DMS114 treated with DMSO at 0.1 percent for 48 hours (cell line): ENCODE results near the gene TEX54.
"Not testable (repeated sequence)": the region's sequence is repeated elsewhere in the genome, so short reads cannot be mapped to it uniquely, and the experiment has no call there.

ENCODE experiments used
- DNase-seq: peaks from one replicate; lab custom pipeline; 2025; ENCODE audit not compliant: unreplicated experiment; lab: John Stamatoyannopoulos, UW

TEX54 gene

DNA sequence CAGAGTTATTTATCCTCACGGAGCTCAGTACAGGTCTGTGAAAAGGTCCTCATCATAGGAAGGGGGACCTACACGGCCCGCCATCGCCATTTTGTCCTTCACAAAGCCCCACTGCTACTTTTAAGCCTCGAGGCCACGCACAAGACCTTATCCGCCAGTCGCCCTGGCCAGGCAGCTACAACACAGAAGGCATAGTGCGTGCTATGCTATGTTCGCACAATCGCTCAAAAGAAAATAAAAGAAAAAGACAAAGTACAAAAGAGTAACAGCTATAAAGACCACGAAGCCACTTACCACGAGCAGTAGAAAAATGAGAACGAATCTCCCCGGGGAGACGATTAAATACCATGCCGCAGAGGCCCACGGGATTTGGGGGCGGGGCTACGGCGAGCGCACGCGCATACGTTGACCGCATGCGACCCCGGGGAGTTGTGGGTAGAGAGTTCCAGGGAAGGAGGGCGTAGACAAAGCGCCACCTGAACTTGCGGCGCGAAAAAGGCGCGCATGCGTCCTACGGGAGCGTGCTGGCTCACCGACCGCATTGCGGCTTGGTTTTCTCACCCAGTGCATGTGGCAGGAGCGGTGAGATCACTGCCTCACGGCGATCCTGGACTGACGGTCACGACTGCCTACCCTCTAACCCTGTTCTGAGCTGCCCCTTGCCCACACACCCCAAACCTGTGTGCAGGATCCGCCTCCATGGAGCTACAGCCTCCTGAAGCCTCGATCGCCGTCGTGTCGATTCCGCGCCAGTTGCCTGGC lies 23.1 kb upstream of the TEX54 start:
- peak; percentile 95 for DNase-seq

DNA sequence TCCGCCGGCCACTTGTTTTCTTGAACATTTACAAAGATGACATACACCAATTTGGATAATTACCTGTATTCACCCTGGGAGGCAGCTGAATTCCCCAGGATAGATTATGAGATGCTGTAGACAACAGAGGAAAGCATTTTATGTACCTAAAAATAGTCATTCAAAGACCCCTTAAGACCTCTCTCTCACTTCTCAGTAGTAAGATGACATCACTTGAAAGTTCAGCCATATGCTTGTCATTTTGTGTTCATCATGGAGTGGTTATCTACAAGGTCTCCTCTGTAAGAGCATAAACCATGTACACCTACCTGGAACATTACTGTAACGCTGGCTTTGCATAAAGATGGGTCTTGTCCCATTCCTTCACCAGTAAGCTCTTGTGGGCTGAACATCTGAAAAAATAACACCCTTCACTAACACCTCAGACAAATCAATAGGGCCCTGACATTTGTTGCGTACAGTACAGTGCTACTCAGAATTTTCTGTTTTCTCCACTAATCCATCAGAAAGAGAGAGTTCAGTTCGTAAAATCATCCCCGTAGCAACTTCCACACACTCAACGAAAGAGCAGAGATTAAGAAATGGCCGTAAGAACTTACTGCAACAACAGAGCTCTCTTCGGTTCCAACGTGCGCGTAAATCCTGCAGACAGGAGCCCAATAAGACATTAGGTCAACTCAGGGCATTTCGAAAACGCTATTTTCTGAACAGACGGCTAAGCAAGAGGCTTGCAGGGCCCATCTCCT lies 22.4 kb upstream of the TEX54 start:
- no peak for DNase-seq

GRCh38 chr11:62854013-62854824 lies 21.6 kb upstream of the TEX54 start:
- no peak for DNase-seq

GRCh38 chr11:62853279-62853965 lies 20.8 kb upstream of the TEX54 start:
- DNase-seq, result no peak

- no peak for DNase-seq
Observed at GRCh38 chr11:62852523-62853188, 20.0 kb upstream of the TEX54 start.

DNA sequence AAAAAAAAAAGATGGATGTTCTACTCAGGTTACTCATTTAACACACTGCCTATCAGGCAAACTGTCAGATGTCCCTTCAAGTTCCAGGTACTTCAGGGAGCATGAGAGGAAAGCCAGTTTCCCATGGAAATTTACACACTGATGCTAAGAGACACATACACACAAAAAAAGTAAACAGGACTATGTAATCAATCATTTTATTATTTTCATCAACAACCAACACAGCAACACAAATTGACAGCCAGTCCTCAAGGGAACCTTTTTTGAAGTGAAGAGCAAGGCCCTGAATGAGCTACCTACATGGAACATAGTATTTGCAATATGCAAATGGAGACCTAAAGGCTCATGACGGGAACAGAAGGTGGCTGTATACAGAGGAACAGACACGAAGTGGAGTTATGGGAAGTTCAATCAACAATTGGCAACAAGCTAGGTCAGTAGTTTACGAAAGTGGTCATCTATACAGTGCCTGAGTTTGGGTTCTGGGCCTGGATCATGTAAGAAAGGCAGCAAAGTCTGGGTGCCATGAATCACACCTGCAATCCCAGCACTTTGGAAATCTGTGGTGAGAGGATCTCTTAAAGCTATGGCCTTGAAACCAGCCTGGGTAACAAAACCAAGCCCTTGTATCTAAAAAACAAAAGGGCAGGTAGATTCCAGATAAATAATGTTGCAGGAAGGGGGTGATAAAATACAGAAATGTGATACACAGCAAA lies 19.3 kb upstream of the TEX54 start:
- DNase-seq, result no peak

GRCh38 chr11:62850911-62851806 lies 18.5 kb upstream of the TEX54 start:
- peak; percentile 36 for DNase-seq

DNA sequence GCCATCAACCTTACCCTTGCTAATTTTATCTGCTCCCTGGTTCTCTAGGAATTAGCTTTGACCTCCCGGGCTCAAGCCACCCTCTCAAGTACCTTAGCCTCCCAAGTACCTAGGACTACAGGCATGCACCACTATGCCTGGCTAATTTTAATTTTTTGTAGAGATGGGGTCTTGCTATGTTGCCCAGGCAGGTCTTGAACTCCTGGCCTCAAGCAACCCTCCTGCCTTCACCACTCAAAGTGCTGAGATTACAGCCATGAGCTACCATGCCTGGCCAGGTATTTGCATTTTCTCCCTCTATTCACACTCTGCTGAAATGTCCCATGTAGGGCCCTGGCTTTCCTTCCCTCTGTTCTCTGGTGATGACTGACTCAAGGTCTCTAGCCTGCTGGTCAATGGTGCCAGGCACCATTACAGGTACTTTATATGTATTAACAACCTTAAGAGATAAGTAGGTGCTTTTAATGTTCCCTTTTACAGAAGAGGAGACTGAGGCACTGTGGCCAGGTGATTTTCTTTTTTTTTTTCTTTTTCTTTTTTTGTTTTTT lies 15.2 kb upstream of the TEX54 start:
- no peak for DNase-seq

DNA sequence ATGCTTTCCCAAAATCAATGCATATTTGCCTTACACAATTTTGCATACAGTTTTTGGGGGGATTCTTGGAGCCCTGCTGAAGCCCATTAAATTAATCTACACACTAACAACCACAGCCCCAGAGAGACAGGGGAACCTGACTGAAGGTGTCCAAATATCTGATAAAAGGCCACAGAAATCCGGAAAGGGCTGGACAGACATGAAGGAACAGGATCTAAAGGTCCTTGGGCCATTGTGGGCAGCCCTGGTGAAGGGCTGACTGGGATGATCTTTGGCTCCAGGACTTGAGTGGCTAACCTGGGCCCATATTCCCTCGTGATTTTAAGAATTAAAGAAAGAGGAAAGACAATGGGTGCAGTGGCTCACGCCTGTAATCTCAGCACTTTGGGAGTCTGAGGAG lies 13.5 kb upstream of the TEX54 start:
- no peak for DNase-seq

GRCh38 chr11:62844154-62844553 lies 11.5 kb upstream of the TEX54 start:
- DNase-seq, result no peak

GRCh38 chr11:62843466-62843865 lies 10.8 kb upstream of the TEX54 start:
- DNase-seq, result no peak

GRCh38 chr11:62842891-62843290 lies 10.2 kb upstream of the TEX54 start:
- DNase-seq, result not testable (repeated sequence)

- no peak for DNase-seq
Observed at GRCh38 chr11:62842171-62842741, 9.6 kb upstream of the TEX54 start.

GRCh38 chr11:62841361-62842170 lies 8.9 kb upstream of the TEX54 start:
- peak; percentile 100 for DNase-seq

DNA sequence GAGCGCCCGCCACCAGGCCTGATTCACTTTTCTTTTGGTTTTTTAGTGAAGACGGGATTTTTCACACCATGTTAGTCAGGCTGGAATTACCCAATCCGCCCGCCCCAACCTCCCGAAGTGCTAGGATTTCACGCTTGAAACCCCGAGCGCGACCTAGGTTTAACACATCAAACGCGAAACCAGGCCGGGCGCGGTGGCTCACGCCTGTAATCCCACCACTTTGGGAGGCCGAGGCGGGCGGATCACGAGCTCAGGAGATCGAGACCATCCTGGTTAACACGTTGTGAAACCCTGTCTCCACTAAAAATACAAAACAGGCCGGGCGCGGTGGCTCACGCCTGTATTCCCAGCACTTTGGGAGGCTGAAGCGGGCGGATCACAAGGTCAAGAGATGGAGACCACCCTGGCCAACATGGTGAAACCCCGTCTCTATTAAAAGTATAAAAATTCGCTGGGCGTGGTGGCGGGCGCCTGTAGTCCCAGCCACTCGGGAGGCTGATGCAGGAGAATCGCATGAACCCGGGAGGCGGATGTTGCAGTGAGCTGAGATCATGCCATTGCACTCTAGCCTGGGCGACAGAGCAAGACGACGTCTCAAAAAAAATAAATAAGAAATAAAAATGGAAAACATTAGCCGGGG lies 8.2 kb upstream of the TEX54 start:
- DNase-seq, result peak; percentile 96

- peak; percentile 87 for DNase-seq
Observed at GRCh38 chr11:62839050-62839945, 6.7 kb upstream of the TEX54 start, which contains the start of gene WDR74. TSS of gene WDR74 (minus strand) at chr11:62839590. CDS start at chr11:62839570, 20 bp downstream.
